ENCODE data around the gene NPTXR. TPM values are rescaled to one million over a fixed set of nuclear protein-coding genes. Genes with fewer than 3 reads are reported as not detected.

Gene NPTXR
- total and polyA plus RNA-seq, 10 of the 15 experiments (the other 5 are each of a cell fraction or from before 2014, with no cell fraction given), result 0.02 to 0.38 (median 0.07) TPM; not detected in 2

DNA sequence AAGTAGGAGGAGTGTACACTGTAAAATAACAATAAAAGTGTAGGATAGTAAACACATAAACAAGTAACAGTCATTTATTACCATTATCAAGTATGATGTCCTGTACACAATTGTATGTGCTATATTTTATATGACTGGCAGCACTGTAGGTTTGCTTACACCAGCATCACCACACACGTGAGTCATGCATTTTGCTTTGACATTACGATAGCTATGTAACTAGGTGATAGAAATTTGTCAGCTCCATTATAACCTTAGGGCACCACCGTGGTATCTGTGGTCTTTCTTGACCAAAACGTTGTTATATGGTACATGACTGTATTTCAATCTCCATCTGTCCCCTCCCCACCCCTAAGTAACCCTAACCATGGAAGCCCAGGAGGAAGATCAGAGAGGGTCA, 51.0 kb downstream of the NPTXR start (continued):
- TF ChIP-seq, protein P1, sequence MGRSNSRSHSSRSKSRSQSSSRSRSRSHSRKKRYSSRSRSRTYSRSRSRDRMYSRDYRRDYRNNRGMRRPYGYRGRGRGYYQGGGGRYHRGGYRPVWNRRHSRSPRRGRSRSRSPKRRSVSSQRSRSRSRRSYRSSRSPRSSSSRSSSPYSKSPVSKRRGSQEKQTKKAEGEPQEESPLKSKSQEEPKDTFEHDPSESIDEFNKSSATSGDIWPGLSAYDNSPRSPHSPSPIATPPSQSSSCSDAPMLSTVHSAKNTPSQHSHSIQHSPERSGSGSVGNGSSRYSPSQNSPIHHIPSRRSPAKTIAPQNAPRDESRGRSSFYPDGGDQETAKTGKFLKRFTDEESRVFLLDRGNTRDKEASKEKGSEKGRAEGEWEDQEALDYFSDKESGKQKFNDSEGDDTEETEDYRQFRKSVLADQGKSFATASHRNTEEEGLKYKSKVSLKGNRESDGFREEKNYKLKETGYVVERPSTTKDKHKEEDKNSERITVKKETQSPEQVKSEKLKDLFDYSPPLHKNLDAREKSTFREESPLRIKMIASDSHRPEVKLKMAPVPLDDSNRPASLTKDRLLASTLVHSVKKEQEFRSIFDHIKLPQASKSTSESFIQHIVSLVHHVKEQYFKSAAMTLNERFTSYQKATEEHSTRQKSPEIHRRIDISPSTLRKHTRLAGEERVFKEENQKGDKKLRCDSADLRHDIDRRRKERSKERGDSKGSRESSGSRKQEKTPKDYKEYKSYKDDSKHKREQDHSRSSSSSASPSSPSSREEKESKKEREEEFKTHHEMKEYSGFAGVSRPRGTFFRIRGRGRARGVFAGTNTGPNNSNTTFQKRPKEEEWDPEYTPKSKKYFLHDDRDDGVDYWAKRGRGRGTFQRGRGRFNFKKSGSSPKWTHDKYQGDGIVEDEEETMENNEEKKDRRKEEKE (IDR thresholded peaks at IDR 0.05), result no peak
- TF ChIP-seq KLF5 (IDR thresholded peaks at IDR 0.05; ENCODE audit: partially characterized antibody) (no peak), ESRRA (IDR thresholded peaks at IDR 0.05; ENCODE audit: low read length) (no peak), SP1 (IDR thresholded peaks at IDR 0.05; ENCODE audit: low read depth, low read length) (no peak), MYB (IDR thresholded peaks at IDR 0.05; ENCODE audit: borderline replicate concordance, low read depth, low read length) (no peak), POLR2AphosphoS2 (IDR thresholded peaks at IDR 0.05; ENCODE audit: low read depth, low read length) (no peak), ZSCAN29 (IDR thresholded peaks at IDR 0.05) (no peak), RELA (IDR thresholded peaks at IDR 0.05; ENCODE audit: borderline replicate concordance, partially characterized antibody) (no peak)

DNA sequence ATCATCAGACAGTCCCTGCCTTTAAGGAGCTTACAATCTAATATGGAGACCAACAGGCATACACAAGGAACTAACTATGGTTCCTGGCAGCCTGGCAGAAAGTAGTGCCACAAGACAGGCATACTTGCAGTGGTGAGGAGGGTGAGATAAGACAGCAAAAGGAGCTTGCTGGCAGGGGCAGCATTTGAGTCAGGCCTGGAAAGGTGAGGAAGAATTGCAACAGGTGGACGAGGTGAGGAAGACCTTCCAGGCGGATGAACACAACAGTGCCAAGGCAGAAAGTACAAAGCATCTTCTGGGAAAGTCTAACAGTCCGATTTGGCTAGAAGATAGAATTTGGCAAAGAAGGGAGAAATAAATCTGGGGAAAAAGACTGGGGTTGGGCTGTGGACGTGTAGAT, 54.2 kb downstream of the NPTXR start:
- no peak overlapping the region for H3K9ac ChIP-seq (ENCODE audit: control insufficient read depth, insufficient read depth, low read length)
- intact Hi-C loops (cut with micrococcal nuclease; ENCODE audit: unreplicated experiment), result no loop called here
- TF ChIP-seq, protein P2, sequence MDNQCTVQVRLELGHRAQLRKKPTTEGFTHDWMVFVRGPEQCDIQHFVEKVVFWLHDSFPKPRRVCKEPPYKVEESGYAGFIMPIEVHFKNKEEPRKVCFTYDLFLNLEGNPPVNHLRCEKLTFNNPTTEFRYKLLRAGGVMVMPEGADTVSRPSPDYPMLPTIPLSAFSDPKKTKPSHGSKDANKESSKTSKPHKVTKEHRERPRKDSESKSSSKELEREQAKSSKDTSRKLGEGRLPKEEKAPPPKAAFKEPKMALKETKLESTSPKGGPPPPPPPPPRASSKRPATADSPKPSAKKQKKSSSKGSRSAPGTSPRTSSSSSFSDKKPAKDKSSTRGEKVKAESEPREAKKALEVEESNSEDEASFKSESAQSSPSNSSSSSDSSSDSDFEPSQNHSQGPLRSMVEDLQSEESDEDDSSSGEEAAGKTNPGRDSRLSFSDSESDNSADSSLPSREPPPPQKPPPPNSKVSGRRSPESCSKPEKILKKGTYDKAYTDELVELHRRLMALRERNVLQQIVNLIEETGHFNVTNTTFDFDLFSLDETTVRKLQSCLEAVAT (IDR thresholded peaks at IDR 0.05), result no peak
- TF ChIP-seq SUPT20H (IDR thresholded peaks at IDR 0.05; ENCODE audit: borderline replicate concordance, control insufficient read depth, low read depth, low read length) (no peak), ZNF207 (IDR thresholded peaks at IDR 0.05; ENCODE audit: borderline replicate concordance) (no peak), MXI1 (IDR thresholded peaks at IDR 0.05; ENCODE audit: low read depth, low read length) (no peak), IRF4 (IDR thresholded peaks at IDR 0.05; ENCODE audit: low read depth, low read length) (no peak), MYB (IDR thresholded peaks at IDR 0.05; ENCODE audit: borderline replicate concordance, low read depth, low read length) (no peak)
- TF ChIP-seq, protein P3, sequence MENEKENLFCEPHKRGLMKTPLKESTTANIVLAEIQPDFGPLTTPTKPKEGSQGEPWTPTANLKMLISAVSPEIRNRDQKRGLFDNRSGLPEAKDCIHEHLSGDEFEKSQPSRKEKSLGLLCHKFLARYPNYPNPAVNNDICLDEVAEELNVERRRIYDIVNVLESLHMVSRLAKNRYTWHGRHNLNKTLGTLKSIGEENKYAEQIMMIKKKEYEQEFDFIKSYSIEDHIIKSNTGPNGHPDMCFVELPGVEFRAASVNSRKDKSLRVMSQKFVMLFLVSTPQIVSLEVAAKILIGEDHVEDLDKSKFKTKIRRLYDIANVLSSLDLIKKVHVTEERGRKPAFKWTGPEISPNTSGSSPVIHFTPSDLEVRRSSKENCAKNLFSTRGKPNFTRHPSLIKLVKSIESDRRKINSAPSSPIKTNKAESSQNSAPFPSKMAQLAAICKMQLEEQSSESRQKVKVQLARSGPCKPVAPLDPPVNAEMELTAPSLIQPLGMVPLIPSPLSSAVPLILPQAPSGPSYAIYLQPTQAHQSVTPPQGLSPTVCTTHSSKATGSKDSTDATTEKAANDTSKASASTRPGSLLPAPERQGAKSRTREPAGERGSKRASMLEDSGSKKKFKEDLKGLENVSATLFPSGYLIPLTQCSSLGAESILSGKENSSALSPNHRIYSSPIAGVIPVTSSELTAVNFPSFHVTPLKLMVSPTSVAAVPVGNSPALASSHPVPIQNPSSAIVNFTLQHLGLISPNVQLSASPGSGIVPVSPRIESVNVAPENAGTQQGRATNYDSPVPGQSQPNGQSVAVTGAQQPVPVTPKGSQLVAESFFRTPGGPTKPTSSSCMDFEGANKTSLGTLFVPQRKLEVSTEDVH (IDR thresholded peaks at IDR 0.05; ENCODE audit: low read depth, partially characterized antibody), result no peak
- TF ChIP-seq, protein P4, sequence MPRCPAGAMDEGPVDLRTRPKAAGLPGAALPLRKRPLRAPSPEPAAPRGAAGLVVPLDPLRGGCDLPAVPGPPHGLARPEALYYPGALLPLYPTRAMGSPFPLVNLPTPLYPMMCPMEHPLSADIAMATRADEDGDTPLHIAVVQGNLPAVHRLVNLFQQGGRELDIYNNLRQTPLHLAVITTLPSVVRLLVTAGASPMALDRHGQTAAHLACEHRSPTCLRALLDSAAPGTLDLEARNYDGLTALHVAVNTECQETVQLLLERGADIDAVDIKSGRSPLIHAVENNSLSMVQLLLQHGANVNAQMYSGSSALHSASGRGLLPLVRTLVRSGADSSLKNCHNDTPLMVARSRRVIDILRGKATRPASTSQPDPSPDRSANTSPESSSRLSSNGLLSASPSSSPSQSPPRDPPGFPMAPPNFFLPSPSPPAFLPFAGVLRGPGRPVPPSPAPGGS (IDR thresholded peaks at IDR 0.05; ENCODE audit: borderline replicate concordance, insufficient read depth, low read depth, low read length, poor library complexity, severe bottlenecking), result no peak

More for the DNA sequence above, 54.2 kb downstream of the NPTXR start:
- in situ Hi-C loops (cut with MboI), result no loop called here
- H2AFZ ChIP-seq (ENCODE audit: control insufficient read depth, low read depth, low read length), result no peak overlapping the region
- no peak overlapping the region for H3K4me3 ChIP-seq
- no peaks in the 10 kb centered on the region for H3K79me2 ChIP-seq (ENCODE audit: control insufficient read depth, insufficient read depth, low read length)
- ATAC-seq, result no peak
- H3K9me3 ChIP-seq (replicated peaks; ENCODE audit: control insufficient read depth, insufficient read depth, low read length), result no peaks in the 10 kb centered on the region
- H3K4me2 ChIP-seq (ENCODE audit: control insufficient read depth, insufficient read depth), result no peak overlapping the region
- no TSS peak for BruUV-seq (replicated peaks)
- 52% methylated on average over 4 of the region's 4 CpGs for WGBS (ENCODE audit: insufficient coverage, insufficient replicate concordance, low lambda C conversion rate, missing lambda C conversion rate)
- no peaks in the 10 kb centered on the region for H4K20me1 ChIP-seq (ENCODE audit: control insufficient read depth, insufficient read depth)
- RAD21 ChIA-PET (ENCODE audit: unreplicated experiment), result no interaction called here
- H3K27me3 ChIP-seq (replicated peaks in 1 of 2; ENCODE audit: control insufficient read depth in 2 of 2, insufficient read depth in 2 of 2, low read length in 1 of 2), result no peaks in the 10 kb centered on the region
- no peak overlapping the region for H3K27ac ChIP-seq (ENCODE audit: control insufficient read depth, insufficient read depth)
- 0 out of 2 replicates have a peak, but pooled peaks cover 3% of the 10 kb centered on the region for H3K4me1 ChIP-seq (ENCODE audit: control insufficient read depth, insufficient read depth, low read length)
- DNase-seq (ENCODE audit: low read depth, low spot score), result no peak
- H3K36me3 ChIP-seq (ENCODE audit: control insufficient read depth in 2 of 2, insufficient read depth in 2 of 2, low read length in 1 of 2), result no peaks in the 10 kb centered on the region
- SMC1A ChIA-PET (ENCODE audit: uncharacterized antibody, unreplicated experiment), result no interaction called here
- CTCF ChIA-PET, result no interaction called here
- POLR2A ChIA-PET, result no interaction called here
- FAIRE-seq, result no peak

Data from GM12878 (cell line).